ENCODE data around the gene RAVER2. TPM values are rescaled to one million over a fixed set of nuclear protein-coding genes. Genes with fewer than 3 reads are reported as not detected.

RAVER2 gene
- total RNA-seq, 2 experiments from 2014 or later: 0.80 to 1.0 TPM

GRCh38 chr1:64857347-64857746, 112.5 kb downstream of the RAVER2 start:
- no peaks in the 10 kb centered on the region for H3K27me3 Mint-ChIP-seq
- Histone ChIP-seq H3K27me3 (ENCODE audit: control insufficient read depth in 1 of 2, insufficient read depth in 2 of 2, low read length in 2 of 2) (no peaks in the 10 kb centered on the region), H3K4me3 (ENCODE audit: low read length) (no peak overlapping the region), H3K4me1 (ENCODE audit: insufficient read depth, low read length) (peaks cover 10% of the 10 kb centered on the region), H3K27ac (ENCODE audit: low read depth in 1 of 2, low read length in 2 of 2) (no peak overlapping the region), H3K36me3 (ENCODE audit: insufficient read depth, low read length) (peaks cover 95% of the 10 kb centered on the region), H3K9me3 (ENCODE audit: control insufficient read depth in 1 of 2, insufficient read depth in 1 of 2, low read length in 2 of 2) (no peaks in the 10 kb centered on the region)
- peaks cover 97% of the 10 kb centered on the region for H3K36me3 Mint-ChIP-seq (ENCODE audit: low read depth)
- TF ChIP-seq CTCF (IDR thresholded peaks at IDR 0.05): no peak
- H3K4me1 Mint-ChIP-seq (ENCODE audit: low read depth): peaks cover 31% of the 10 kb centered on the region
- no peaks in the 10 kb centered on the region for H3K9me3 Mint-ChIP-seq
- H3K4me3 Mint-ChIP-seq: no peak overlapping the region
- ChIA-PET POLR2A (interaction anchor here (0.9 kb wide), 1 partner anchor 20 kb away, joined by 4 read pairs; no protein-coding TSS in a partner anchor), CTCF (no interaction called here)
- intact Hi-C loops (cut with DNase I, micrococcal nuclease): no loop called here
- DNase-seq: no peak
- no peak overlapping the region for H3K27ac Mint-ChIP-seq
- ATAC-seq (ENCODE audit: poor library complexity): no peak

DNA sequence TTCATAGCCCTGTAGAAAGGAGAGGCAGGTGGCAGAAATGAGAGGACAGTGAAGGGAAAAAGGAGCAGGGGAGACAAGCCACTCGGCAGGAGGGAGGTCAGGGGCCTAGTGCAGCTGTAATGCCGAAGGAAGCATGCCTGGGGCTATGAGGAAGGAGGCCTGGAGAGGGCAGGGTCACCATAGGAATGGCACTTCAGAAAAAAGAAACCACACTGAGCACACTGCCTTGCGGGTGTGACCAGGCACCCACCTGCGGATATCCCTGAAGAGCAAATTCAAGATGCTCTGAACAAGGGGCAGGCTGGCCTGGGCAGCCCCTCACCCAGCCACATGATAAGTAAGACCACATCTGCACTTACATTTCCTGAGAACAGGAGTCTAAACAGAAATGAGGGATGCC, 116.7 kb downstream of the RAVER2 start:
- Mint-ChIP-seq H3K27ac (peak overlapping the region; percentile 66), H3K4me3 (peak overlapping the region; percentile 15), H3K27me3 (no peaks in the 10 kb centered on the region), H3K36me3 (ENCODE audit: low read depth) (peaks cover 96% of the 10 kb centered on the region), H3K4me1 (ENCODE audit: low read depth) (peaks cover 50% of the 10 kb centered on the region), H3K9me3 (no peaks in the 10 kb centered on the region)
- Histone ChIP-seq H3K27ac (ENCODE audit: low read depth in 1 of 2, low read length in 2 of 2) (no peak overlapping the region), H3K36me3 (ENCODE audit: insufficient read depth, low read length) (peaks cover 84% of the 10 kb centered on the region), H3K27me3 (ENCODE audit: control insufficient read depth in 1 of 2, insufficient read depth in 2 of 2, low read length in 2 of 2) (no peaks in the 10 kb centered on the region), H3K4me3 (ENCODE audit: low read length) (no peak overlapping the region), H3K9me3 (ENCODE audit: control insufficient read depth in 1 of 2, insufficient read depth in 1 of 2, low read length in 2 of 2) (no peaks in the 10 kb centered on the region), H3K4me1 (ENCODE audit: insufficient read depth, low read length) (peaks cover 33% of the 10 kb centered on the region)
- intact Hi-C loops (cut with DNase I, micrococcal nuclease): loop anchor here in 1 of 2 experiments (5.0 kb wide), 1 partner anchor 216 kb away; no protein-coding TSS in a partner anchor
- ChIA-PET POLR2A (no interaction called here), CTCF (no interaction called here)
- DNase-seq (peak in 1 of 14 experiments; percentile 21), ATAC-seq (ENCODE audit: poor library complexity) (no peak)
- TF ChIP-seq CTCF (IDR thresholded peaks at IDR 0.05): no peak

DNA sequence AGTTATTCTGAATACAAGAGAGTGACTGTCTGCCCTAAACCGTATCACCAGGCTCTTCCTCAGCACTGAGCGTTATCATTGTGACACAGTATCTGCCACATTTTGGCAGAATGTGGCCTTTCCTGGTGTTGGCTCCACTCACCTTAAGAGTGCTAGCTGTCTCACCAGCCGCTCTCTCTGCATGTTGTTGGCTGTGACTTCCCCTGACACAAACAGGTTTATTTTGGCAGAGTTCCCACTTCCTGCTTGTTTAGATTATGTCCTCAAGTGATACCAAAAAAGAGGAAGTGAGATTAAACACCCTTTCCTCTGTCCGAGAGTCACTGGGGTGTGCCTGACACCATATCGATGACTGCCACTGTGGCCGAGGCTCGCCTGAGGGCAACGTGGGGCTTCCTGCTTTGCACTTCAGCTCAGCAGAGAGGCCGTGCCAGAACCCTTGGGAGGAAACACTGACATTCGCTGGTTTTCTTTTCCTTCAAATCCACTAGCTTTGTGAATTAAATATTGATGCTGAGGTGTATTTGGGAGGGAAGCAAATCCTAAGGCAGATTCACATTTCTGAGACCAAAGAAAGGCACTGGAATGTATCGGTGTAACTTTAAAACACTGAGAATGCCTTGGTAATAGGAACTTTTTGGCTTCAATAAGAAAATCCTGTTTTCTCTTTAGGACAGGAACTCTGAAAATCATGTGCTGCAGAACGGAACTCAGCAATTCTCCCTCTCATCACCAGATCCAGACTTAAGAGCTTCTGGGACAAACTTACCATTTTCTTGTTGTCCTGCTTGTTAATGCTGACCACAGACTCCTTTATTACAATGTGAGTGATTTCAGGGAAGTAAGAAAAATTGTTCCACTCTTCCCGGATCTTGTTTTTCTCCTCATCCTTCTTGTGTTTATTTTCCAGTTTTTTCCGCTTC, 119.4 kb downstream of the RAVER2 start:
- ATAC-seq (ENCODE audit: poor library complexity) (peak; percentile 76), DNase-seq (peak in 13 of 14 experiments; percentile 11 to 92 (median 36))
- Histone ChIP-seq H3K36me3 (ENCODE audit: insufficient read depth, low read length) (peaks cover 82% of the 10 kb centered on the region), H3K27me3 (ENCODE audit: control insufficient read depth in 1 of 2, insufficient read depth in 2 of 2, low read length in 2 of 2) (no peaks in the 10 kb centered on the region), H3K4me1 (ENCODE audit: insufficient read depth, low read length) (peaks cover 31% of the 10 kb centered on the region), H3K27ac (ENCODE audit: low read depth in 1 of 2, low read length in 2 of 2) (peak overlapping the region in 1 of 2 donors; percentile 68), H3K9me3 (ENCODE audit: control insufficient read depth in 1 of 2, insufficient read depth in 1 of 2, low read length in 2 of 2) (no peaks in the 10 kb centered on the region), H3K4me3 (ENCODE audit: low read length) (no peak overlapping the region)
- Mint-ChIP-seq H3K4me1 (ENCODE audit: low read depth) (peaks cover 56% of the 10 kb centered on the region), H3K4me3 (peak overlapping the region; percentile 0), H3K9me3 (no peaks in the 10 kb centered on the region), H3K36me3 (ENCODE audit: low read depth) (peaks cover 96% of the 10 kb centered on the region), H3K27me3 (no peaks in the 10 kb centered on the region), H3K27ac (peak overlapping the region; percentile 68)
- intact Hi-C loops (cut with DNase I, micrococcal nuclease): loop anchor here in 1 of 2 experiments (5.0 kb wide), 1 partner anchor 213 kb away; no protein-coding TSS in a partner anchor
- TF ChIP-seq CTCF (IDR thresholded peaks at IDR 0.05): no peak
- ChIA-PET POLR2A (interaction anchor here (0.9 to 2.0 kb wide), 4 partner anchors 9 to 102 kb away, joined by 3 to 13 read pairs (median 6); partner anchors contain the start of gene JAK1), CTCF (interaction anchor here (1.5 kb wide), 1 partner anchor 9 kb away, joined by 3 read pairs; no protein-coding TSS in a partner anchor)

Data from CD4-positive, alpha-beta T cell (primary cell).